ENCODE measurements around the gene ZNF274. TPM values are rescaled to one million over a fixed set of nuclear protein-coding genes. Genes with fewer than 3 reads are reported as not detected.

ZNF274 gene
- total and polyA plus RNA-seq, 9 of the 15 experiments (the other 6 are each of a cell fraction or from before 2014, with no cell fraction given): 5.2 to 37.0 (median 28.1) TPM

- TF ChIP-seq PTTG1 (tag; IDR thresholded peaks at IDR 0.05; ENCODE audit: low read depth) (no peak), FOXA1 (IDR thresholded peaks at IDR 0.05; ENCODE audit: borderline replicate concordance) (no peak), ZNF347 (CRISPR knock-in tag; IDR thresholded peaks at IDR 0.05; ENCODE audit: low read depth) (no peak), ZNF75A (CRISPR knock-in tag; IDR thresholded peaks at IDR 0.05) (no peak), HOXB6 (CRISPR knock-in tag; IDR thresholded peaks at IDR 0.05; ENCODE audit: borderline replicate concordance) (peak; percentile 63; the same call in 1 of the 2 replicates), ARNT (IDR thresholded peaks at IDR 0.05) (no peak), RERE (CRISPR knock-in tag; IDR thresholded peaks at IDR 0.05; ENCODE audit: borderline replicate concordance) (no peak), EHMT2 (IDR thresholded peaks at IDR 0.05) (0 out of 2 replicates have a peak, but pooled peaks have one; percentile 41), BRD4 (IDR thresholded peaks at IDR 0.05) (peak; percentile 89; the same call in 1 of the 2 replicates), TBP (optimal IDR thresholded peaks at IDR 0.05; ENCODE audit: low read depth, low read length) (peak; percentile 78), ZNF79 (CRISPR knock-in tag; IDR thresholded peaks at IDR 0.05; ENCODE audit: low read depth) (no peak), TAF1 (IDR thresholded peaks at IDR 0.05; ENCODE audit: control insufficient read depth, extremely low read depth, insufficient read depth, low read length, severe bottlenecking) (peak; percentile 57), FOXP1 (CRISPR knock-in tag; IDR thresholded peaks at IDR 0.05) (peak; percentile 88; the same call in 1 of the 2 replicates), BCLAF1 (IDR thresholded peaks at IDR 0.05; ENCODE audit: borderline replicate concordance in 1 of 2, control insufficient read depth in 1 of 2, low read depth in 2 of 2, low read length in 1 of 2) (no peak), PKNOX1 (IDR thresholded peaks at IDR 0.05) (peak; percentile 60)
- TF ChIP-seq, protein P1, sequence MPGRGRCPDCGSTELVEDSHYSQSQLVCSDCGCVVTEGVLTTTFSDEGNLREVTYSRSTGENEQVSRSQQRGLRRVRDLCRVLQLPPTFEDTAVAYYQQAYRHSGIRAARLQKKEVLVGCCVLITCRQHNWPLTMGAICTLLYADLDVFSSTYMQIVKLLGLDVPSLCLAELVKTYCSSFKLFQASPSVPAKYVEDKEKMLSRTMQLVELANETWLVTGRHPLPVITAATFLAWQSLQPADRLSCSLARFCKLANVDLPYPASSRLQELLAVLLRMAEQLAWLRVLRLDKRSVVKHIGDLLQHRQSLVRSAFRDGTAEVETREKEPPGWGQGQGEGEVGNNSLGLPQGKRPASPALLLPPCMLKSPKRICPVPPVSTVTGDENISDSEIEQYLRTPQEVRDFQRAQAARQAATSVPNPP (IDR thresholded peaks at IDR 0.05; ENCODE audit: borderline replicate concordance, insufficient read depth, insufficient read length): no peak
Observed at GRCh38 chr19:58182989-58183816, at the start of gene ZNF274 (continued).
